Endometrium (tissue), 2 donors: ENCODE measurements around the gene AATK.

Experiments used
- FAIRE-seq: peaks from 2 replicates; lab custom pipeline; 2012; peaks lifted over from hg19 to GRCh38; lab: Jason Lieb, UNC
- donor health status: control.
- donor health status: control.

Gene AATK

DNA sequence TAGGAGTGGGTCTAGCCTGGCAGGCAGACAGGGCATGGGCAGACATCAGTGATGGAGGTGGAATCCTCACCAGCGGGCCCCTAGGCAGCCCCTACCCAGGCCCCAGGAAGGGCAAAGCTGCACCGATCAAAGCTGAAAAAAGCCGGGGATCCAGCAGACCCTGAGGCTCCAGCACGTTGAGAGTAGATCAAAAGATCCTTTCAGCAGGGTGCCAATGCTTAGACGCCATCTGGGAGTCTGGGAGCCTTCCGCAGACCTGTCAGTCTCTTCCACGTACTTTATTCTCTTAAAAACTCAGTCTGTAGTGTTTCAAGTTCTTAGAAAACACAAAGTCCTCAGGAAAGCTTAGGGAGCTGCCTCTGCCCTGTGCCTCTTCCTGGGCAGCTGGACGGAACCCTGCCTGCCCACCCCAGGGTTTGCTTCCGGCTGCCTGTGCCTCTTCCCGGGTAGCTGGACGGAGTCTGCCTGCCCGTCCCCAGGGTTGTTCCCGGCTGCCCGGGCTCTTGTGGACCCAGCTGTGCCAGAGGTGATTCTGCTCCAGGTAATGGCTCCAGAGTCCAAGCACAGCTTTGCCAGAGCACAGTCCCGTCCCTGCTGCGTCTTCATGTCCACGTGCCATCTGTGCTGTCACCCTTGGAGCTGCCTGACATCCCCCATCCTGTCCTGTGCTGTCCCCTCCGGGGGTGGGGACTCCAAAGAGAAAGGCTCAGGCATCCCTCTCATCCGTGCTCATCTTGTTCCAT is 51.5 kb downstream of the AATK start:
- FAIRE-seq = no peak

DNA sequence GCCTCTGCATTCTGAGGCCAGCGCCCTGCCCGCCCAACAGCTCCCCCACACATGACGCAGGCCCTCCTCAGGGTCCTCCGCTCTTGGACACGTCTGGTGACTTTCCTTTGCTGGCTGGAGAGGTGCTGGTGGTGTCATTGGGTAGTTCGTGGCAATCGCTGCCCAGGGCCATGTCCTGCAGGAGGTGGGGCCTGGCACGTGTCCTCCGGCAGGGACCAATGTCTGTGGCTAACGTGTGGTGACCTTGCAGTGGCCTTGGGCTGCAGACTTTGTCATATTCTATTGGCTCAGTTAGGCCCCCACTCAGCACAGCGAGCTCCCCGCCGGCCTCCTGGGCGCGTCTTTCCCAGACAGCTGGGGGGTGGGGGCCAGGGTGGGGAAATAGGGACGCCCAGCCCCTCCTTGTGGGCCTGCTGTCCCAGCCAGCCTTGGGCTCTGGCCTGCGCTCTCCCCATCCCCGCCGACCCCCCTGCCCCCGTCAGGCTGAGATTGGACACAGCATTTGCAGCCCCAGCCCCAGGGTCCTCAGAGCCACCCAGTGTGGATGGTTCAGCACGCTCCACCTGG is 52.8 kb downstream of the AATK start:
- no peak for FAIRE-seq

DNA sequence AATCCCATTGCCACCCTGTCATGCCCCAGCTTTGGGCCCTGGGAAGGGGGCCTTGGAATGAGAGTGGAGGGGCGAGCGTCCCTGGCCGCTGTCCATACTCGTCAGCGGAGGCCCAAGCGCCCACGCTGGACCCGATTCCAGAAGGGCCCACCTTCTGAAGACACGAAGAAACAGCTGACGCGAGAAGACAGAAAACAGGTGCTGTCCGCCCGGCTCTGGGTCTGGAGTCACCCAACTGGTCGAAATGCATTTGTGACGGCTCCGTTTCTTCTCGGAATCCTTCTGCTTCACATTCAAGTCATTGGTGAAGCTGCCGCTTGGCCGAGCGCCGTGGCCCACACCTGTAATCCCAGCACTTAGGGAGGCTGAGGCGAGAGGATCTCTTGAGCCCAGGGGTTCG is 53.6 kb downstream of the AATK start:
- no peak for FAIRE-seq

DNA sequence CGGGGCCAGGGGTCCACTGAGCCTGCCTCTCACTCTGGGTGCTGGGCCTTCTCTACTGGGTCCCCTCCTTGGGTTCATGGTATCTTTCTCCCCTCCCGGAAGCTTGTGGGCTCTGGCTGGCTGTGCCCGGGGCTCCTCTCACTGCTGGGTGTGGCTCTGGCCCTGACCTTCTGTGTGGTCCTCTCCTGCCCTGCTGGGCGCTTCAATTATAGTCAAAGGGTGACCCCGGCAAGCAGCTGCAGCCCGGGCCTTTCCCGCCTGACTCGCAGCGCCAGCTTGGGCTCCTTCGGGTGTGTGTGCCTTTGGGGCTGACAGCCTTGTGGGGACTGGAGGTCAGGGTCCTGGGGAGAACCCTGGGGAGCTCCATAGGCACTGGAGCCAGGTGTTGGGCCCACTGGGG is 55.0 kb downstream of the AATK start:
- FAIRE-seq = no peak

DNA sequence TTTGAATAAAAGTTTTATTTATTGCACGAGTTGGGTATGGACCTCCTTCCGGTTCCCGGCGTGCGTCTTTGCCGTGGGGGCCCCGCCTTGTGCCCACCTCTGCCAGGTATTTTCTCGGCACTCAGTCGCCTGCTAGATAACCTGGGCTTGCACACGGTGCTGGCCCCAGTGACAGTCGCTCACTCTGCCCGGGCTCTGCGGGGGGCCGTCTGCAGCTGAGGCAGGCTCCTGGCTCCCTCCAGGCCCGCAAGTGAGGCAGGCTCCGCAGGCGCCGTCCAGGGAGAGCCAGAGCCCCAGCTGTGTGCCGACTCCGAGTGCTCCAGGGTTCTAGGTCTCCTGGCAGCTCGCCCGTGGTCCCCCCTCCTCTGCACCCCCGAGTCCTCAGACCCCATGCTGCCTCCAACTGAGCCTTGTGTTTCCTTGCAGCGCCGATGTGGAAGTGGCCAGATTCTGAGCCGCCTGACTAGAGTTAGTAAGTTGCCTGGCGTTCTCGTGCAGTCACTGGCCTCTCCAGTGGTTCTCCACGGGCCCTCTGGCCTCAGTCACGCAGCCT is 55.5 kb downstream of the AATK start:
- no peak for FAIRE-seq

DNA sequence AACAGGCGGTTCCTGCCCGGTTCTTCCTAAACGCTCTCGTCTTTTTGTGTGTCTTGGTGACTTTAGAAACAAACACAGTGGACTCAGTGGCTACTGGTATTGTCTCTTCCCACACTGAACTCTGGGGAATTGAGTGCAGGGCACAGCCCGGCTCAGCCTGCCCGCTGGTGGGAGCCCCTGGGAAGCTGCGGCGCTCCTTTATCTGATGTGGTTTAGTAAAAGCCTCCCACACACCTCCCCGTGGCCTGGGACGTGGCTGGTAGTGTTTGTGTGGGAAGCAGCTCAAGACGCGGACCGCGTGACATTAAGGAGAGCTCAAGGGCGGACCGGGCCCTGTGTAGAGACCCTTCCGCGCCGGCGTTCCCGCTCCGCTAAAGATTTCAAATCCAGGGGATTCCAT is 56.1 kb downstream of the AATK start:
- no peak for FAIRE-seq

DNA sequence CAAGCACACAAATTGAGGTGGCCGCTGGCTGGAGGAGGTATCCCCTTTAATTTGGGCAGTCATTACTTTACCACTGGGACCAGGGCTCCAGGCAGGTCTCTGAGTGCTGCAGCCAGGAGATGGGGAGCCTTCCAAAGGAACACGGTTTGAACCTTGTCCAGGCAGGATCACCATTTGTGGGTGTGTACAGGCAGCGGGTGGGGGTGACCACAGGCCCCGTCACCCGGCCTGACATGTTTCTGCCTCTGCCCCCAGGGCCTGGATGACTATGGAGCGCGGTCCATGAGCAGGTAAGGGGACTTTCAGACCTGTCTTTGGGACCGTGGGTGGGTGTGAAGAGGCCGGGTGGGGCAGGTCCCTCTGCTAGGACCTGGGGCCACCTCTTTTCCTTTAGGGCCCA is 57.8 kb downstream of the AATK start:
- no peak for FAIRE-seq

DNA sequence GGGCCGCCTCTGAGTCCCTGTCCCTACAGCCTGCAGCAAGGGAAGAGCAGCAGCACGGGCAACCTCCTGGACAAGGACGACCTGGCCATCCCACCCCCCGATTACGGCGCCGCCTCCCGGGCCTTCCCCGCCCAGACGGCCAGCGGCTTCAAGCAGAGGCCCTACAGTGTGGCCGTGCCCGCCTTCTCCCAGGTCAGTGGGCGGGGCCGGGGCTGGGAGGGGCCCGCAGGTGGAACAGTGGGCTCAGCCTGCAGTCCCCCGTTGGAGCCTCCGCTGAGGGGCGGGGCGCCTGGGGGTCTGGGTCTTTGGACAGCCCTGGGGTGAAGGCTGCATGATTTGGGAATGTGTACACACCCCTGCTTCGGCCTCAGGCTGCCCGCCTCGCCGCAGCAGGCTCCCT is 59.3 kb downstream of the AATK start:
- FAIRE-seq = no peak

DNA sequence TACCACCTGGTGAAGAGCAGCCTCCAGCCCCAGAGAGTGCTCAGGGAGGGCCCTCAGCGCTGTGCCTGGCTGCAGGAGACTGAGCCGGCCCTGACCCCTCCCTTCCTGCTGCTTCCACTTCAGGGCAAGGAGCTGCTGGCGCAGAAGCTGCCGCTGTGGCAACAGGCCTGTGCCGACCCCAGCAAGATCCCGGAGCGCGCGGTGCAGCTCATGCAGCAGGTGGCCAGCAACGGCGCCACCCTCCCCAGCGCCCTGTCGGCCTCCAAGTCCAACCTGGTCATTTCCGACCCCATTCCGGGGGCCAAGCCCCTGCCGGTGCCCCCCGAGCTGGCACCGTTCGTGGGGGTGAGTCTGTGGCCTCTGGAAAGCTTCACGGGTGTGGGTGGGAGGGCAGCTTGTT is 62.6 kb downstream of the AATK start:
- no peak for FAIRE-seq

DNA sequence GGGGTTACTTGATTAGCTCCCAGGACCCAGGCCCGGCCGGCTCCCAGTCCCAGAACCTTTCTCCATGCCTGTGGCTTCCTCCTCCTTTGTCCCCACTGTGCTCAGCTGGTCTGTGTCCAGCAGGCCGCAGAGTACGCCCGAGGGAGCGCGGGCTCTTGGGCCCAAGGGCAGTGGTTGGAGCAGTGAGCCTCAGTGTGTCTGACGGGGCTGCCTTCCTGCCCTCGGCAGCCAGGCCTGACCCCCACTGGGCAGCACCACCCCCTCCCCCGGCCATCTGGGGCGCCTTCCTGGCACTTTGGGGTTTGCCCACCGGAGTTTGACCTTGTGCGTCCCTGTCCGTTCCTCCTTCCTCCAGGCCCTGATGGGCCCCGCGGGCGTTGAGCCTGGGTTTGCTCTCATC is 63.2 kb downstream of the AATK start:
- FAIRE-seq = no peak

DNA sequence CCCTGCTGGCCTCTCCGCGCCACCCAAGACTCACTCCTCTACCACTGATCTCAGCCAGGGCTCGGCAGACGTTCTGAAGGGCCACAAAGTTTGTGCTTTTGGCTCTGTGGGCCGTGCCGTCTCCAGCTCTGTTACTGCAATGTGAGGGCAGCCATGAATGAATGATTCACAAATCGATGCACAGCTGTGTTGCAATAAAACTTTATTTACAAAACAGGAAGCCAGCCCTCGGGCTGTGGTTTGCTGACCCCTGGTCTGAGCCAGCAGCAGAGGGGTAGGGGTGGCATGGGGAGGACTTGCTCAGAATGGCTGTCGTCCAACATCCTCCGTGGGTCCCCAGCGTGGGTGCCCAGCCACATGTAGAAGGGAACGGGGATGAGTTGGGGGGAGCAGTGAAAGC is 63.7 kb downstream of the AATK start:
- FAIRE-seq = no peak

DNA sequence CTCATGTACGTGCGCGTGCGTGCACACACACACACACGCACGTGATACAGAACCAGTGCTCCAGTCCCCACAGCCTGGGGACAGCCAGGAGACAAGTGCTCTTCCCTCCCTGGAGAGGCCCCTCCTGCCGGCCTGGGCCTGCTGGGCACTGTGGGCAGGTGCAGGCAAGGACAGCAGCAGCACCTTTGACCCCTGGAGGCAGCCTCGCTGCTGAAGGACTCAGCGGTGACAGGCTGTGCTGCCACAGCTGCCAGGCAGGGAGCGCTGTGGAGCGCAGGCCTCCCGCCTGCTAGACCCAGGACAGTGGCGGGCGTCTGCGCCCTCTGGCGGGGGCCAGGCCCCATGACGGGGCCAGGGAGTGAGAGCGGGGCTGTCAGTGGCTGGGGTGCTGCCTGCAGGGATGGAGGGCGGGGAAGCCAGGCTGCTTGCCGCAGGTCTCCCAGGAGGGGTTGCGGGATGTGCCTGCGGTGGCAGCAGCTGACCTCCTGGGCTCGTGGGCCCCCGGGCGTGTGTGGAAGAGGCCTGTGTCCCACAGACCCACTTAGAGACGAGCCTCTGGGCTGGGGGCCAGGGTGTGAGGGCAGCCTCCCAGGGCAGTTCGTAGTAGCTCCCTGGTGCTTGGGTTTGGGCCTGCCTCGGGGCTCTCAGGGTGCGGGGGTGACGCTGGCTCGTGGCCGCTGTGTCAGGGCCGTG is 64.3 kb downstream of the AATK start:
- no peak for FAIRE-seq

DNA sequence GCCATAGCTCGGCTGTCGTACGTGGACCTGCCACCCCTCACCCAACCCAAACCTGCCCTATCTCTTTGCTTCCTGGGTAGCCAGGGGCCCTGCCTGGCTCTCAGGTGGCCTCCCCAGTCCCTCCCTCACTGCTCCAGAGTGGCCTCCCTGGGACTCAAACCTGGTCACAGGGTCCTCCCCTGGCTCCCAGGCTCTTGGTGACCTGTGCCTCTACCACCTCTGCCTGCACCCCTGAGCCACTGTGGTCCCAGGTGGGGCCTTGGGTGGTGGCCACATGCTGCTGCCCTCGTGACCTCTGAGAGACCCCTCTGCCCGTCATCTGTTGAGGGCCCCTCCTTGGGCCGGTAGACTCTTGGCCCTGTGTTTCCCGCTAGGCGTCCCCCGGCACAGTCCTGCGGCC is 65.4 kb downstream of the AATK start:
- no peak for FAIRE-seq

DNA sequence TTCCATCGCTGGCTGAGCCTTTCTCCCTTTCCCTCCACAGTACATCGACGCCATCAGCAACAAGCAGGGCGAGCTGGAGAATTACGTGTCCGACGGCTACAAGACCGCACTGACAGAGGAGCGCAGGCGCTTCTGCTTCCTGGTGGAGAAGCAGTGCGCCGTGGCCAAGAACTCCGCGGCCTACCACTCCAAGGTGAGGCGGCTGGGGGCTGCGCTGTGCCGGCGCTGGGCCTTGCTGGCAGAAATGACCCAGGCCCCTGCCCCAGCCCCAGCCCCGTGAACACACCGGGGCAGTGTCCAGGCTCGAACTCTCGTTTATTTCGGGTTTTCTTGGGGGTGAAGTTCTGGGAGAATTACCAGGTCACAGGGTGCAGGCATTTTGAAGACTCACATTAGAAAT is 66.1 kb downstream of the AATK start:
- no peak for FAIRE-seq

DNA sequence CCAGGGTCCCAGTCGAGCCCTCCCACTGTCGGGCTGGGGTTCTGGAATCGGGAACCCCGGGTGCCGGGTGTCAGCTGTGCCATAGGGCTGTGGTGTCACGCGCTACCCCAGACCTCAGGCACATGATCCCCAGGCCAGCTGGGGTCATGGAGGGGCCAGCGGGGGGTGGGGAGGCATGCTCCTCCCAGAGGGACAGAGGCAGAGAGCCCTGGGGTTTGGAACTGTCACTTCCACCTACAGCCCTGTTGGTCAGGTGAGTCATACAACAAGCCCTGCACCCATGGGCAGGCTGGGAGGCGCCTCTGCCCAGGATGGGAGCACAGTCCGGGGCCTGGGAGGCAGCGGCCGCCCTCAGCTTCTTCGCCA is 68.1 kb downstream of the AATK start:
- no peak for FAIRE-seq

DNA sequence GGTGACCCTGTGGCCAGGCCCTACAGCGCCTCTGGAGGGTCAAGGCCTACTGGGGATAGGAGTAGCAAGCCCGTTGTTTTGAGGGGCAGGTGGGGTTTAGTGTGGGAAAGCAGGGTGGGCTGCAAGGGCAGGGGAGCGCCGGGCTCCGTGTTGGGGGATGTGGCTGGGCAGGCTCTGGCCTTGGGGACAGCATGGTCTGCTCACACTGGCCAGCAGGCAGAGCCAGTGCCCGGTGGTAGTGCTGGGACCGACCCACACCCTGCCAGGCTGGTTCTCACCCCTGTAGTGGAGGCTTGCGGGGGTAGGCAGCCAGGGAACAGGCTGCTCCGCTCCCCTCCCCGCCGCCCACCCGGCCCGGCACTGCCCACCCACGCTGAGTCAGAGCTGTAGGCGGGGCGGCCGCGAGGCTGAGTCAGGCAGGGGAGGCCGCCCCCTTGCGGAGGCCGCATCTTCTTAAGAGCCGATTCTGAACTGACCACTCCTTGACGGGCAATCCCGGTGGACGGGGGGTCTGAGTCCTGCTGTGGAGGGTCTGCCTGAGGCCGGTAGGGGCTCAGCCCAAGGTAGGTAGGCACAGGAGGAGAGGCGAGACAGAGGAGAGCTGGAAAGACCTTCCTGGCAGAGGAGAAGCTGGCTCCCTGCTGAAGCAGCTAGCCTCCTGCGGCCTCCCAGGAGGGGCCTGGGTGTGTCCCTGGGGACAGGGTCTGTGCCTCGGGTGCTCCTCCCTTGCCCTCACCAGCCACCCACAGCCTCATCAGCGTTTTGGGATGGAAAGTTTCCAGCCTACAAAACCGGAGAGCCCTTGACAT is 68.7 kb downstream of the AATK start:
- FAIRE-seq = no peak

DNA sequence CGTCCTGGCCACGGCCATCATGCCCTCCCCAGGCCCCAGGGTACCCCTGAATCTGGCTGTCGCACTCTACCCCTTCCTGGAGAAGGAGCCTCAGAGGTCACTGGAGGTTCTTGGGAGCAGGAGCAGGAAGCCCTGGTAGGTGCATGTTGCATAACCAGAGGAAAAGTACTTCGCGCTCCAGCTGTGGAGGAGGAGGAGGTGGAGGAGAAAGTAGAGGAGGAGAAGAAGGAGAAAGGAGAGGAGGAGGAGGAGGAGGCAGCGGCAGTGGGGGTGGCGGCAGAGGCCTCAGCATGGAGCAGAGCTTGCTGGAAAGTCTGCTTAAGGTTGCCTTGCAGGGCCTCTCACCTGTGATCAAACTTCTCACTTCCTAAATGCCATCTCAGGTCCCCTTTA is 69.3 kb downstream of the AATK start:
- no peak for FAIRE-seq

DNA sequence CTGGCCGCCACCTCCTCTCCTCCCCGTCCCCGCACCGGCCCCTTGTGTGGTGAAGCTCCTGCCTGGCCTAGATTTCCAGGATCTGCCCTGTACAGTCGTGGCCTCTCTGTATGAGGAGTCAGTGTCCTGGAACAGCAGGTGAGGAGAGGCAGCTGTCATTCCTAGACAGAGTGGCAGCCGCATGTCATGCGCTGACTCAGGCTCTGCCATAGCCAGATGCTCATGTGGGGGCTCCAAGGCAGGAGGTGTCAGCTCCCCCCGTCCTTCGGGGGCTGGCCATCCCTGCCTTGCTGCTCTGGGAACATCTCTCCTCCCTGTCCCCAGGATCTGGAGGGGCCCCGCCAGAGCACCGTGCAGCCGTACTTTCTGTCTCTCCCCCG is 70.6 kb downstream of the AATK start:
- no peak for FAIRE-seq

DNA sequence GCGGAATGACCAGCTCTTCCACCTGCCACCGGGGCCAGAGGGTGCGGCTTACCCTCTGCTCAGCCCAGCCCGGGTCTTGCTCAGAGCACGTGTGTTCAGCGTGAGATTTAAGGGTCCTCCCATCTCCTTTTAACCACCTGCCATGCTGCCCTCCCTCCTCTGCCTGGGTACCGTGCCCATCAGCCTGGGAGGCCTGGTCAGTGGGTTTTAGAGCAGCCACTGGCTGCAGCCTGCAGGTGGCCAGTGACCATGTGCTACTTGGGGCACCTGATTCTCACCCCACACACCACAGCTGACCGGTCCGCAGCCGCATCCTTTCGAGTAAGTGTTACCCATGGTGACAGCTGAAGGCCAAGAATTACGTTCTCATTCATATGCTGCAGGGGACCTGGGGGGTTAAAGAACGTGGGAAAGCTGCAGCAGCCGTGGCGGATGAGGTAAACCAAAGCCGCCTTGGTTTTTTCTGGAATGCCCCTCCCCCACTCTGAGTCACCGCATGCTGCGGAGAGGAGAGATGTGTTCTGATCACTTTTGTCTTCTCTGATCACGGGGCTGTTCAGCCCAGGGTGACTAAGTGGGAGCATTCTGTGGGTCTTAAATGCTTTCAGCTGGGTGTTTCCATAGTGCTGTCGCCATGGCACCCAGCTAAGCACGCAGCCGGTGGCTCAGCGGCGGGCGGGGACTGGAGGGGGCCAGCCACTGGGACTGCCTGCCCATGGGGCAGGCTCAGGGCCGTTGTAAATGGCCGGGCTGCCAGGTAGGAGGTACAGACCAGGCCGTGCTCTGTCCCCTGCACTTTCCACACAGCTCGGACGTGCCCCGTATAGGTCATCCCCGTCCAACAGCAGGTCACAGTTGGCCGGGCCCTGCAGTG is 71.3 kb downstream of the AATK start:
- no peak for FAIRE-seq

DNA sequence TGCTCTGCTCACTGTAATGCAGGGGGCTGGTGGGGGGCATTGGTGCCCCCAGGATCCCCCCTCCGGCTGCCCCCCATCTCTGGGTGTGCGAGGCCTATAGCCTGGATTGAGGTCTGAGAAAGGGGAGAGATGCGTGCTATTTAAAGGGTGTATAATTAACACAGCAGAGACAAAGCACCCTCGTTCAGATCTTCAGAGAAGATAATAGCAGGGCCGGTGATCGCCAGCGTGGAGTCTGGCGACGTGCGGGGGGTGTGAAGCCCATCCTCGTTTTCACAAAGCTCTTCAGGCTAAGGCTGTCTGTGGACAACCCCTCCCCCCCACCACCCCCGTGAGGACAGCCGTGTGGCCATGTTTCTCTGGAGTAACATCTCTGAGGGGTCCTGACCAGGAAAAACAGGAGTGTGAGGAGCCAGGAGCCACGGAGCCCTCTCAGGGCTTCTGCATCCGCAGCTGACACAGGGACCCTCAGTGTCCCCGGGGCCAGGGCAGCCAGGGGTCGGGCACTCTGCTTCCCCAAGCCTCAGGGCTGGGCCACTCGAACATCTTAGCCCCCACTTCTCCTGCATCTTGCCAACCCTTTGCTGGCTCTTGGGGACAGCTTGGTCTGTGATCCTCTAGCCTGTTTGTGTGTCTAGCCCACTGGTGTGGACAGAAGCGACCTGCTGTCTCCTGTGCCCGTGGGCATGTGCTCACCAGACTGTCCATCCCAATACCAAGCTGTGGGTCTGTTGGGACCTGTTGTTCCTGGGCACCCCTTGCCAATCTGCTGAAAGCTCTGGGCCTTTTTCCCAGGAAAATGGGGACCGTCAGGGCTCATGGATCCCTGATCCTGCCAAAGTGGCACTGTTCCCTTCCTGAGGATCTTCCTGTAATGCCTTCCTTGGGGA is 72.2 kb downstream of the AATK start:
- FAIRE-seq = no peak
